Stomach smooth muscle (tissue), 2 donors: Measurements from ENCODE around the gene TOP2A.
"Not testable (repeated sequence)": the region's sequence is repeated elsewhere in the genome, so short reads cannot be mapped to it uniquely, and the experiment has no call there.

ENCODE experiments used
- H3K27ac ChIP-seq: one replicate; pipeline ENCODE4 v1.7.0; 2013; ENCODE audit warnings: mild to moderate bottlenecking, low read length, inconsistent platforms
- H3K27me3 ChIP-seq, 2 donors: one replicate each; pipeline ENCODE4 v1.7.0; 2013; ENCODE audit warnings: low read length in 2 of 2; ENCODE audit not compliant: insufficient read depth in 2 of 2, control insufficient read depth in 1 of 2
- H3K36me3 ChIP-seq, 2 donors: one replicate each; pipeline ENCODE4 v1.7.0; 2013; ENCODE audit warnings: low read length in 2 of 2; ENCODE audit not compliant: control insufficient read depth in 2 of 2, insufficient read depth in 2 of 2
- H3K4me1 ChIP-seq: one replicate; pipeline ENCODE4 v1.7.0; 2013; ENCODE audit warnings: low read length; ENCODE audit not compliant: control insufficient read depth, insufficient read depth
- H3K4me3 ChIP-seq, 2 donors: one replicate each; pipeline ENCODE4 v1.7.0; 2013; ENCODE audit warnings: low read length in 2 of 2
- H3K9ac ChIP-seq, 2 donors: one replicate each; pipeline ENCODE4 v1.7.0; 2013; ENCODE audit warnings: low read length in 2 of 2, mild to moderate bottlenecking in 1 of 2
- H3K9me3 ChIP-seq, 2 donors: one replicate each; pipeline ENCODE4 v1.7.0; 2013; ENCODE audit warnings: low read length in 2 of 2; ENCODE audit not compliant: control insufficient read depth in 2 of 2
- donor health status: healthy.
- donor health status: Pancreatic carcinoma.

TOP2A gene

GRCh38 chr17:40374821-40375498, 42.7 kb downstream of the TOP2A start:
- H3K36me3 ChIP-seq = no peaks in the 10 kb centered on the region
- no peaks in the 10 kb centered on the region for H3K27me3 ChIP-seq
- no peak overlapping the region for H3K4me3 ChIP-seq
- H3K27ac ChIP-seq = no peak overlapping the region
- no peaks in the 10 kb centered on the region for H3K4me1 ChIP-seq
- H3K9ac ChIP-seq = no peak overlapping the region
- H3K9me3 ChIP-seq = no peaks in the 10 kb centered on the region

GRCh38 chr17:40373999-40374398, 43.7 kb downstream of the TOP2A start:
- Histone ChIP-seq H3K27me3 (no peaks in the 10 kb centered on the region), H3K27ac (no peak overlapping the region), H3K36me3 (no peaks in the 10 kb centered on the region), H3K4me1 (no peaks in the 10 kb centered on the region), H3K9me3 (no peaks in the 10 kb centered on the region), H3K9ac (no peak overlapping the region), H3K4me3 (no peak overlapping the region)

- H3K27me3 ChIP-seq = no peaks in the 10 kb centered on the region
- H3K4me3 ChIP-seq = no peak overlapping the region
- no peaks in the 10 kb centered on the region for H3K36me3 ChIP-seq
- no peak overlapping the region for H3K9ac ChIP-seq
- H3K9me3 ChIP-seq = no peaks in the 10 kb centered on the region
- H3K4me1 ChIP-seq = no peaks in the 10 kb centered on the region
- H3K27ac ChIP-seq = no peak overlapping the region
Observed at GRCh38 chr17:40373324-40373723, 44.4 kb downstream of the TOP2A start.

GRCh38 chr17:40372644-40373043, 45.1 kb downstream of the TOP2A start:
- H3K4me3 ChIP-seq, H3K9ac ChIP-seq, H3K27me3 ChIP-seq, H3K27ac ChIP-seq, H3K9me3 ChIP-seq, H3K4me1 ChIP-seq, H3K36me3 ChIP-seq: not testable (repeated sequence)

- Histone ChIP-seq H3K9ac (no peak overlapping the region), H3K9me3 (no peaks in the 10 kb centered on the region), H3K4me1 (no peaks in the 10 kb centered on the region), H3K27ac (no peak overlapping the region), H3K27me3 (no peaks in the 10 kb centered on the region), H3K36me3 (no peaks in the 10 kb centered on the region), H3K4me3 (no peak overlapping the region)
Observed at GRCh38 chr17:40372031-40372430, 45.7 kb downstream of the TOP2A start.

GRCh38 chr17:40371261-40371929, 46.3 kb downstream of the TOP2A start:
- H3K36me3 ChIP-seq = no peaks in the 10 kb centered on the region
- no peaks in the 10 kb centered on the region for H3K4me1 ChIP-seq
- H3K27me3 ChIP-seq = no peaks in the 10 kb centered on the region
- H3K4me3 ChIP-seq = no peak overlapping the region
- H3K9me3 ChIP-seq = no peaks in the 10 kb centered on the region
- no peak overlapping the region for H3K27ac ChIP-seq
- no peak overlapping the region for H3K9ac ChIP-seq

GRCh38 chr17:40369923-40370322, 47.8 kb downstream of the TOP2A start:
- no peak overlapping the region for H3K4me3 ChIP-seq
- H3K36me3 ChIP-seq = no peaks in the 10 kb centered on the region
- no peaks in the 10 kb centered on the region for H3K9me3 ChIP-seq
- no peaks in the 10 kb centered on the region for H3K27me3 ChIP-seq
- no peak overlapping the region for H3K9ac ChIP-seq
- H3K27ac ChIP-seq = no peak overlapping the region
- H3K4me1 ChIP-seq = no peaks in the 10 kb centered on the region

GRCh38 chr17:40367728-40368127, 50.0 kb downstream of the TOP2A start:
- H3K9ac ChIP-seq, H3K27ac ChIP-seq, H3K4me3 ChIP-seq, H3K27me3 ChIP-seq, H3K9me3 ChIP-seq, H3K36me3 ChIP-seq: not testable (repeated sequence)
- H3K4me1 ChIP-seq = peaks cover 17% of the 10 kb centered on the region

- Histone ChIP-seq H3K9ac (no peak overlapping the region), H3K27ac (no peak overlapping the region), H3K36me3 (no peaks in the 10 kb centered on the region), H3K4me1 (peaks cover 23% of the 10 kb centered on the region), H3K9me3 (no peaks in the 10 kb centered on the region), H3K4me3 (no peak overlapping the region), H3K27me3 (no peaks in the 10 kb centered on the region)
Observed at GRCh38 chr17:40366861-40367518, 50.7 kb downstream of the TOP2A start.

- Histone ChIP-seq H3K4me1 (peaks cover 23% of the 10 kb centered on the region), H3K27me3 (no peaks in the 10 kb centered on the region), H3K9ac (no peak overlapping the region), H3K9me3 (no peaks in the 10 kb centered on the region), H3K4me3 (no peak overlapping the region), H3K36me3 (no peaks in the 10 kb centered on the region), H3K27ac (no peak overlapping the region)
Observed at GRCh38 chr17:40366076-40366860, 51.4 kb downstream of the TOP2A start.
